Lower leg skin (tissue), 4 donors: Measurements from ENCODE around the gene IL7R. TPM values are rescaled to one million over a fixed set of nuclear protein-coding genes. Genes with fewer than 3 reads are reported as not detected.

Experiments
- DNase-seq, 2 donors: peaks; one replicate each; pipeline ENCODE4 v3.0.0-alpha.2; 2019; ENCODE audit warnings: low spot score in 2 of 2
- H3K4me3 ChIP-seq: fragments of 200-600 bp; sonication (generic); 2 replicates; pipeline ENCODE4 v1.5.1; 2017; ENCODE audit warnings: mild to moderate bottlenecking, low read depth; ENCODE audit not compliant: poor library complexity, severe bottlenecking
- CTCF ChIP-seq, 3 donors: fragments of 450-650 bp; IDR thresholded peaks; one replicate each; pipeline ENCODE4 v1.5.1; 2016; ENCODE audit warnings: antibody characterized with exemption in 3 of 3, mild to moderate bottlenecking in 3 of 3, moderate library complexity in 2 of 3
- POLR2A ChIP-seq, 2 donors: fragments of 450-650 bp; IDR thresholded peaks; one replicate each; pipeline ENCODE4 v1.6.1; 2016 to 2017; ENCODE audit warnings: antibody characterized with exemption in 2 of 2, mild to moderate bottlenecking in 1 of 2, moderate library complexity in 1 of 2
- WGBS, 2 donors: methylation state at CpG; one replicate each; pipeline ENCODE4 v1.1.5; 2018; 5-methylcytosine and 5-hydroxymethylcytosine counted together
- intact Hi-C: fragments of 100-400 bp; cut with DNase I; formaldehyde crosslinking; loops from one replicate; pipeline ENCODE4 v1.15.0; 2023; ENCODE audit warnings: low total_unique reads
- total RNA-seq, 4 donors: library from RNA; depleted of rRNA; stranded (reverse); fragments of >200 nt; gene quantifications; one replicate each; pipeline ENCODE4 v1.1.0, GENCODE V29; 2016

Gene IL7R
- total RNA-seq, 4 donors from 2014 or later: 1.4 to 5.5 (median 4.4) TPM

- DNase-seq: no peak
- intact Hi-C loops: no loop called here
- WGBS, 2 donors: 46 to 53% methylated on average over 3 of the region's 3 CpGs
These were observed 8.7 kb upstream of the IL7R start for GRCh38 chr5:35847961-35848360.

GRCh38 chr5:35849860-35850259 lies 6.8 kb upstream of the IL7R start:
- no peak for DNase-seq
- no peak overlapping the region for H3K4me3 ChIP-seq
- intact Hi-C loops: loop anchor here (5.0 kb wide), 1 partner anchor 412 kb away; no protein-coding TSS in a partner anchor
- 83 to 90% methylated on average over 6 of the region's 6 CpGs for WGBS, 2 donors
- TF ChIP-seq POLR2A (IDR thresholded peaks at IDR 0.05) (no peak), CTCF (IDR thresholded peaks at IDR 0.05) (no peak)

More at GRCh38 chr5:35847961-35848360, 8.7 kb upstream of the IL7R start:
- H3K4me3 ChIP-seq: no peak overlapping the region
- TF ChIP-seq POLR2A (IDR thresholded peaks at IDR 0.05) (no peak), CTCF (IDR thresholded peaks at IDR 0.05) (no peak)

GRCh38 chr5:35850967-35851680 lies 5.6 kb upstream of the IL7R start:
- no peak overlapping the region for H3K4me3 ChIP-seq
- no peak for DNase-seq
- intact Hi-C loops: loop anchor here (5.0 kb wide), 1 partner anchor 411 kb away; no protein-coding TSS in a partner anchor
- TF ChIP-seq CTCF (IDR thresholded peaks at IDR 0.05) (no peak), POLR2A (IDR thresholded peaks at IDR 0.05) (no peak)
- 26 to 39% methylated on average over 8 of the region's 8 CpGs for WGBS, 2 donors

- H3K4me3 ChIP-seq: no peak overlapping the region
- DNase-seq: no peak
- 66 to 70% methylated on average over 8 of the region's 8 CpGs for WGBS, 2 donors
- intact Hi-C loops: loop anchor here (5.0 kb wide), 1 partner anchor 410 kb away; no protein-coding TSS in a partner anchor
- TF ChIP-seq CTCF (IDR thresholded peaks at IDR 0.05) (no peak), POLR2A (IDR thresholded peaks at IDR 0.05) (no peak)
These were observed 4.5 kb upstream of the IL7R start for GRCh38 chr5:35852084-35852734.

- DNase-seq: no peak
- intact Hi-C loops: loop anchor here (5.0 kb wide), 1 partner anchor 410 kb away; no protein-coding TSS in a partner anchor
- TF ChIP-seq POLR2A (IDR thresholded peaks at IDR 0.05) (no peak), CTCF (IDR thresholded peaks at IDR 0.05) (no peak)
These were observed 3.9 kb upstream of the IL7R start for GRCh38 chr5:35852773-35853172.

More at GRCh38 chr5:35852773-35853172, 3.9 kb upstream of the IL7R start:
- H3K4me3 ChIP-seq: no peak overlapping the region
